NCI-H1105 (cell line): ENCODE measurements around the gene APCDD1L.
"Not testable (repeated sequence)": the region's sequence is repeated elsewhere in the genome, so short reads cannot be mapped to it uniquely, and the experiment has no call there.

Experiments
- DNase-seq: peaks from one replicate; lab custom pipeline; 2025; lab: John Stamatoyannopoulos, UW

Gene APCDD1L

GRCh38 chr20:58440021-58440767 is 75.0 kb downstream of the APCDD1L start:
- no peak for DNase-seq

- DNase-seq = no peak
Measured at GRCh38 chr20:58438970-58439808, 76.0 kb downstream of the APCDD1L start.

GRCh38 chr20:58436868-58437645 is 78.1 kb downstream of the APCDD1L start:
- DNase-seq = no peak

- DNase-seq = no peak
Measured at GRCh38 chr20:58435237-58435636, 80.0 kb downstream of the APCDD1L start.

- no peak for DNase-seq
Measured at GRCh38 chr20:58434326-58434725, 80.9 kb downstream of the APCDD1L start.

GRCh38 chr20:58433759-58434158 is 81.4 kb downstream of the APCDD1L start:
- DNase-seq = no peak

GRCh38 chr20:58433029-58433647 is 82.1 kb downstream of the APCDD1L start:
- no peak for DNase-seq

- DNase-seq = no peak
Measured at GRCh38 chr20:58432186-58432954, 82.8 kb downstream of the APCDD1L start.

- DNase-seq = no peak
Measured at GRCh38 chr20:58431134-58431533, 84.1 kb downstream of the APCDD1L start.

GRCh38 chr20:58429303-58429702 is 85.9 kb downstream of the APCDD1L start:
- DNase-seq = no peak

GRCh38 chr20:58428364-58428763 is 86.8 kb downstream of the APCDD1L start:
- no peak for DNase-seq

GRCh38 chr20:58427571-58427970 is 87.6 kb downstream of the APCDD1L start:
- DNase-seq = not testable (repeated sequence)

GRCh38 chr20:58424218-58424969 is 90.8 kb downstream of the APCDD1L start:
- DNase-seq = no peak

- no peak for DNase-seq
Measured at GRCh38 chr20:58421497-58421850, 93.7 kb downstream of the APCDD1L start.

- DNase-seq = no peak
Measured at GRCh38 chr20:58420798-58421496, 94.3 kb downstream of the APCDD1L start.

GRCh38 chr20:58418949-58419748 is 96.0 kb downstream of the APCDD1L start:
- DNase-seq = no peak

- DNase-seq = no peak
Measured at GRCh38 chr20:58417438-58417837, 97.8 kb downstream of the APCDD1L start.

GRCh38 chr20:58416835-58417234 is 98.4 kb downstream of the APCDD1L start:
- no peak for DNase-seq

- no peak for DNase-seq
Measured at GRCh38 chr20:58416057-58416456, 99.1 kb downstream of the APCDD1L start.
